Dermis blood vessel endothelial cell (primary cell): ENCODE results near the gene MDH1B. TPM values are rescaled to one million over a fixed set of nuclear protein-coding genes. Genes with fewer than 3 reads are reported as not detected.
"Not testable (repeated sequence)": the region's sequence is repeated elsewhere in the genome, so short reads cannot be mapped to it uniquely, and the experiment has no call there.

Experiments used
- DNase-seq: peaks from one replicate; pipeline ENCODE4 v3.0.0; 2010
- total RNA-seq: library from RNA; depleted of rRNA; stranded (reverse); fragments of >200 nt; gene quantifications from 2 replicates; pipeline ENCODE4 v1.2.3, GENCODE V29; 2014

Gene MDH1B
- total RNA-seq, 1 donor from 2014 or later = not detected

DNA sequence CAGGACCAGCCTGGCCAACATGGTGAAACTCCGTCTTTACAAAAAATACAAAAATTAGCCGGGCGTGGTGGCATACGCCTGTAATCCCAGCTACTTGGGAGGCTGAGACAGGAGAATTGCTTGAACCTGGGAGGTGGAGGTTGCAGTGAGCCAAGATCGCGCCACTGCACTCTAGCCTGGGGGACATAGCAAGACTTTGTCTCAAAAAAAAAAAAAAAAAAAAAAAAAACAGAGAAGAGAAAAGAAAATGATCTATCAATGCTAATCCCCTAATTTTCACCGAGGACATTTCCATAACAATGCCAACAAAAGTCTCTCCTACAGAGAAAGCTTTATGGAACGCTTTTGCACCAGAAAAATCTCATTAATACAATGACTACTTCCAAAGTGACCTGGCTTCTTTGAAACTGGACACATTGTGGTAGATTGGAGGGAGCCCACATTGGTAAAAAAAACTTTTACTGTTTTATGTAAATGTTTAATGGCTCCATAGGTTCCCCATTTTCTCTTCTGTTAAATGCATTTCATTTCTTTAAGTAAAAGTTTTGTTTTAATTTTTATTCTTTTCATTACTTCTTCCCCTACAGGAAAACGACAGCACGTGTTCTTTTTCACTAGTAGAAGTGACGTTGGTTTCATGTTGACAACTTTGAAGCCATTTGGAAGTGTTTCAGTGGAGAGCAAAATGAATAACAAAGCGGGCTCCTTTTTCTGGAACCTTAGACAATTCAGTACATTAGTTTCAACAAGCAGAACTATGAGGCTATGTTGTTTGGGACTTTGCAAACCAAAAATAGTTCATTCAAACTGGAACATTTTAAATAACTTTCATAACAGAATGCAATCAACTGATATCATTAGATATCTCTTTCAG lies 1.2 kb upstream of the MDH1B start:
- no peak for DNase-seq

DNA sequence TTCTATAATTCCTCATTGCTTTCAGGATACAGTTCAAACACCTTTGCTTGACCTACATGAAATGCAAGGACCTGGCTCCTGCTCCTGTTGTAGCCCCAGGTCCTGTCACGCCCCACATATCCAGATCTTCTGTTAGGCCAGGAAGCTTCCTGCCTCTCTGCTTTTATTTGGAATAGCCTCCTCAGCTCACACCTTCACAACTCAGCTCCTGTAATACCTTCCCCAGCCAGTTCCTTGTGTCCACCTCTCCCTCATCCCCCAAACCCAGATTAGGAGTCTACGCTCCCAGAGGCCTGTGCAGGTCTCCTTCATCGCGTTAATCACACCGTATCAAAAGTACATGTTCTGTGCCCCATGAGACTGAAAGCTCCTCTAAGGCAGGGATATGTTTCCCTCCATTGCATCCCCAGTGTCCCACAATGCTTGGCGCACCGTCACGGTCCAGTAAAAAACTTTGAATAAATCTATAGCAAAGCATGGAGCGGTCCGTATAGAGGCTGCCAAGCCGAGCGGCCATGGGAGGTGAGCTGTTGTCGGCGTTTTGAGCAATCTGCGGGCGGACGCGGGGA lies 371 bp downstream of the MDH1B start:
- no peak for DNase-seq

- DNase-seq = no peak
These were observed 8.3 kb downstream of the MDH1B start for GRCh38 chr2:206756816-206757215.

DNA sequence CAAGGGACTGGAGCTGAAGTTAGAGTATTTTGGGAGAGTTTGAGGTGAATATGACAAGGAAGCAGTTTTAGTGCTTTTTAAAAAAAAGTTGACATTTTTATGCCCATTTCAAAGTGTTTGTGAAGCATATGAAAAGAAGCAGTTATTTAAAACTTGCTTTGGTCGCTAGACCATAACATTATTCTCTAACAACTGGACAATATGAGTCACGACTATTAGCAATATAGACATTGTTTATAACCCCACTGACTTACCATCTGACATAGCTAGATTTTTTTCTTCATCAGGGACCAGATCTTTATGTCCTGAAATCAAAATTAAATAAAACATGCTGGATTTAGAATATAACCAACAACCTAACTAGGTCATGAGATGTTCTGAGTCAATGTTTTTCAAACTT lies 24.3 kb downstream of the MDH1B start:
- DNase-seq = no peak

DNA sequence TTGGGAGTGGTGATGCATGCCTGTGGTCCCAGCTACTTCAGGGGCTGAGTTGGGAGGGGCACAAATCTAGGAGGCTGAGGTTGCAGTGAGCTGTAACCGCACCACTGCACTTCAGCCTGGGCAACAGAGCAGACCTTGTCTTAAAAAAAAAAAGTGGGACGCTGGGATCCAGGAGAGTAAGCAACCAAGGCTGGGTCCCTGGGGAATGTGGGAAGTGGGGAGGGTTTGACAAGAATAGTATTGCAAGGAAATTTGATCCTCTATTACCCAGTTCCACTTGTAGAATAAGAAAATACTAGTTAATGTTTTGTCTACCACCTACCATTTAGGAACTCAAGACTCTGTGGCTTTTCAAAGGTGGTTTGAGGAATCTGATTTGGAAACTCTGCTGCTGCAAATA lies 25.9 kb downstream of the MDH1B start:
- DNase-seq = no peak

GRCh38 chr2:206736935-206737334 lies 28.2 kb downstream of the MDH1B start:
- DNase-seq = no peak

GRCh38 chr2:206733341-206733740 lies 31.8 kb downstream of the MDH1B start:
- DNase-seq = no peak

GRCh38 chr2:206728277-206729199 lies 36.6 kb downstream of the MDH1B start:
- no peak for DNase-seq

GRCh38 chr2:206727287-206727686 lies 37.8 kb downstream of the MDH1B start:
- DNase-seq = no peak

DNA sequence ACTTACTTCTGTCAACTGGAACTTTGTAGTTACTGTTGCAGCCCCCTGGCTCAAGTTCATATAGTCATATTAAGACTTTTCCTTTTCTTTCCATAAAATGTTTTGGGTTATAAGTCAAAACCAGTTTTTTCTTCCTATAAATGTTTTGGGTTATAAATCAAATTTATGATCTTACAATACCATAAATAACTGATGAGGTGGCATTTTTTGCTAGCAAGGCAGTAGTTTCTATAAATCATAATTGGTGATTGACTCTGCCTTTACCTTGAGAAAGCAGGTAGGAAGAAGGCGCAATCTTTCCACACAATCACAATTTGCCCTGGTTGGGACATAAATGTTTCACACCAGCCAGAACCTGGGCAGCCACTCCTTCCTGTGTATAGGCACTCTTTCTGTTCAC lies 41.8 kb downstream of the MDH1B start:
- DNase-seq = no peak

DNA sequence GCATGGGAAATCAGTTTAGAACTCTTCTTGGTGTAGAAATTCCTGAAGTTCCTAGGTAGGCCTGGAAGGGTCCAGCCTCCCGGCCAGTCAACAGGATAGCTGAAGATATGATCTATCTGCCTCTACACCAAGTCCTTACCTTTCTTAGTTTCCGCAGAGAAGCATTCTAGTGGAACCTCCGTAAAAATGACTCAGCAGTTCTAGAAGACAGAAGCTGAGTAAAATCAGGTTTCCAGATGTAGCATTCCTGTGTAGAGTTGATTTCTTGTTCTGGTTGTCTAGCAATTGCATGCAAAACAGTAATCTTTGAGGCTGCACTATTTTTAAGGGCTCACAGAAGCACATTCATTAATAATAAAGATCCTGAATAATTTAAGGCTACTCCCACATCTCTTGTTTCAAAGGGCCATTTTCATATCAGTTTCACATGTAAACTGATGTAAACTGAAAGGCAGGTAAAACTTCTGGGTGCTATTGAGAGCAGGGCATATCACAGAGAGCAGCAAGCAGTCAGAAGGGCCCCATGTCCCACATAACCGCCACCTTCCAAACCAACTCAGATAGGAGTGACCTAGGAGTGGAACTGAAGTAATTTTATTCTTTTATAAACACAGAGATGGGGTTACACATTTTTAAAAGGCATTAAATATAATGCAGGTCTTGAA lies 43.7 kb downstream of the MDH1B start:
- no peak for DNase-seq

- DNase-seq = no peak
These were observed 46.8 kb downstream of the MDH1B start, which contains the start of gene DYTN for GRCh38 chr2:206718296-206718695. DYTN (minus strand) TSS chr2:206718396; CDS start chr2:206718279, 117 bp downstream.

DNA sequence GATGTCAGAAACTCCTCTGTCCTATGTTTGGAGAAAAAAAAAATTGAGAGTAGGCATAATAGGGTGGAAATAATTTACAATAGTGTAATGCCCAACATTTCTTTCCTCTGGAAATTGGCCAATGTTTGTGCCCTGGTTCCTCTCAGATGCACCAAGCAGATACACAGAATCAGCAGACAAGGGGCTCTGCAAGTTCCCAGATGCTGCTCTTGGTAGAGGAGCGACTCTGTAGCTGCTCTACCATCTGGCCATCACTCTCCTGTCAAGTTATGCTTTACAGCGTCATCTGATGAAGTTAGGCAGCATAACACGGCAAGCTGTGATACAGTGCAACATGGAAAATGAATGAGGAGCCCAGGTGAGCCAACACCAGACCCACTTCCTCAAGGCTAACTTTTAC lies 48.5 kb downstream of the MDH1B start:
- DNase-seq = no peak

DNA sequence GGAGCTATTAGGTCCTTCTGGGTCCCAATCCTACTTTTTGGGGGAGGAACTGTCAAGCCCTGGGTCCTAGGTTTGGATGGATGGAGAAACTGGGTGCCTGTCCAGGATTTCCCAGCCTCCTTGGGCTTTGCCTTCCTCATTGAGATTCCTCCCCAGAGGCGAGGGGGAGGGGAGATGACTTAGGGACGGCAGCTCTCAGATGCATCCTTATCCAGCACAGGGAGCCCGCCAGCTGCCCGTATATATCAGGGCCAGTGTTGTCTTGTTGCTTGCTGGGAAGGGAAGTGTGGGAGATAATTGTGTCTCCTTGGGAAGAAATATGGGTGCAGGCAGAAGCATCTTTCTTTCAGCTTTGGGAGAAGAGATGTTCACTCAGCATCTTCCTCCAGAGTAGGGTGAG lies 49.9 kb downstream of the MDH1B start:
- DNase-seq = not testable (repeated sequence)

- DNase-seq = no peak
These were observed 51.4 kb downstream of the MDH1B start for GRCh38 chr2:206713746-206714145.

GRCh38 chr2:206708286-206708685 lies 56.8 kb downstream of the MDH1B start:
- DNase-seq = no peak

DNA sequence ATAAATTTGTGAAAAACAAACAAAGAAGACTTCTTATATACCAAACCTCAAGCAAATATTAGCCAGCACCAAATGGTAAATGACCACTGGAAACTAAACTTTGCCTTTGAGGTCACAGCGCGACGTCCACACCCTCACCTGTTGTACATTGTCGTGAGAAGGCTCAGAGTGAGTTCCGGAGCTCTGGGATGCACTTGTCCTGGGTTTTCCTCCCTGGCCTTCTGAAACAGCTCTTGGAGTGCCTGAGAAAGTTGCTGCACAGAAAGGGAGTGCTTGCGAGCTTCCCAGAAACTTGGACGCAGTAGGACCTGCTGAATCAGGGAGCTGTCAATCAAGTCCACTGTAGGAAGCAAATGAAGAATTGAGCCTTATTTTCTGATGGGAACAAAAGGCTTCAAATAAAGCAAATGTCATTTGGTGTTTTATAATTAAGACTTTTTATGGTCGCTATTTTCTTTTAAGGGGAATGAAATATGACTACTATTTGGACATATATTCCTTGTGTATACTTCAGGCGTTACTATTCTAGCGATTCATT lies 57.9 kb downstream of the MDH1B start:
- no peak for DNase-seq

DNA sequence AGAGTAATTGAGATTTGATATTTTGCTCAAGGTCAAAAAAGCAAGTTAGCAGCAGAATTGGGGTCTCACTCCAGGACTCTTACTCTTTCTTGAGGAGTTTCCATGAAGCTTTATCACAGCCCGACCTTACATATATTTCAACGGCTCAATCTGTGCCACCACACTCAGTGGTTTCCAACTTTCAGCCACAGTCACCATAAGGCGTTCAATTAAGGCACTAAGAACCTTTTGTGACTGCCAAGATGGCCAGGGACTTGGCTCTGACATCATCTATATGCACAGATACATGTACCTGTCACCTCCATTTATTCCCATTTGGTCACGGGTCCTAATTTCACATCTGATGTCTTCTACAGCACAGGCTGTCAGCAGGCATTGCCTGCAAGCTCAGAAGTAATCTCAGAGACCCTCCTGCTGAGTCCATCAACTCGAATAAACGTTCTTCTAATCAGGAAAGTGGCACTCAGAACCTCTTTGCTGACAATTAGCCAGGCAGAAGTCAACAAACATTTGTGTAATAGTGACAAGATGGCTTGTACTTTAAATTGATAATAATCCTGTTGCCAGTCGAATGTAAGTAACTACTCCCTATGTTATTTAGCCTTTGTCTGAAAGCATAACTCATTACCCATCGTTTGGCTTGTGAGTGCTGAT lies 63.0 kb downstream of the MDH1B start:
- no peak for DNase-seq

DNA sequence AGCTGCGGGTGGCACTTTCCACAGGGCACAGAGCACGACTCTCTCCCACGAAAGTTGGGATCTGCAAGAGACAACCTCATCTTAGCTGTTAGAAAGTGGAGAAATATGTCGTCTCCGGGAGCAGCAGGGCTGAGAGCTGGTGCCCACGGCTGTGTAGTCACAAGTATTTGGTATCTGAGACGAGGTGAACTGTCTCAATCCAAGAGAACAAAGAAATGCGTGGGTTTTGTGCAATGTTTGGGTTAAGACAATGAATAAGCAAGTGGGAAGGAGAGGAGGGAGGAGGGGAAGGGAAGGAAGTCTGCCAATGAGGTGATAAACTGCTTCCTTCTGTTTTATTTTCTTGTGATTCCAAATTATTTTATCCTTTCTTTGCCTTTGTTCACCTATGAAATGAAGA lies 65.0 kb downstream of the MDH1B start:
- peak; percentile 30 for DNase-seq

DNA sequence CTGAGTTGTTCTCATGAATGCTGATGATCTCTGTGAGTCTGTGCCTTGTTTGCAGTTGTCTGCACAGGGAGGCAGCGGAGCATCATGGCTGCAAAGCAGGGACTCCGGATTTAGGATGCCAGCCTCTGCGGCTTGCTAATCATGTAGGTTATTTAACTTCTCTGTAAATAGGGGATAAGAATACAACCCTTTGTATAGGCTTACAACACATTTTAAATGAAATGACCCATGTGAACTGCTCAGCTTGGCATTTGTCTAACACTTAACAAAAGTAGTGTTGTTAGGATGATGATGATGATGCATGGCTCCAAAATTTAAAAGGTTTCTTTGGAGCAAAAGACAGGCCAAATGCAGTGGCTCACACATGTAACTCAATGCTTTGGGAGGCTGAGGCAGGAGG lies 66.3 kb downstream of the MDH1B start:
- DNase-seq = no peak

- no peak for DNase-seq
These were observed 68.2 kb downstream of the MDH1B start for GRCh38 chr2:206696910-206697309.
